DOHH2 (cell line): ENCODE measurements around the gene CDK19.

Experiments
- H3F3A ChIP-seq: fragments of 200-600 bp; sonication (generic), shearing (Covaris generic); 2 replicates; pipeline ENCODE4 v1.6.0; 2016; ENCODE audit warnings: antibody characterized with exemption, mild to moderate bottlenecking; ENCODE audit not compliant: control insufficient read depth, insufficient read depth
- H3K27ac ChIP-seq: fragments of 200-600 bp; sonication (generic); 2 replicates; pipeline ENCODE4 v1.5.1; 2014; ENCODE audit warnings: low read depth, mild to moderate bottlenecking, low read length, moderate library complexity
- H3K27me3 ChIP-seq: fragments of 200-600 bp; sonication (generic); 2 replicates; pipeline ENCODE4 v1.6.1; 2014; ENCODE audit warnings: mild to moderate bottlenecking, low read length, mixed read lengths; ENCODE audit not compliant: control insufficient read depth
- H3K36me3 ChIP-seq: fragments of 200-600 bp; sonication (generic); 2 replicates; pipeline ENCODE4 v1.6.1; 2014; ENCODE audit warnings: mild to moderate bottlenecking, low read length, moderate library complexity, mixed read lengths; ENCODE audit not compliant: control insufficient read depth
- H3K4me1 ChIP-seq: fragments of 200-600 bp; sonication (generic); 2 replicates; pipeline ENCODE4 v1.6.1; 2014; ENCODE audit warnings: mild to moderate bottlenecking, low read length, mixed read lengths; ENCODE audit not compliant: control insufficient read depth
- H3K4me2 ChIP-seq: fragments of 200-600 bp; sonication (generic); 2 replicates; pipeline ENCODE4 v1.6.0; 2014; ENCODE audit warnings: mild to moderate bottlenecking, low read length, moderate library complexity
- H3K4me3 ChIP-seq: fragments of 200-600 bp; sonication (generic); 2 replicates; pipeline ENCODE4 v1.5.1; 2014; ENCODE audit warnings: mild to moderate bottlenecking, low read length, mixed read lengths
- H3K79me2 ChIP-seq: fragments of 200-600 bp; sonication (generic); 2 replicates; pipeline ENCODE4 v1.6.1; 2014; ENCODE audit warnings: mild to moderate bottlenecking, low read length, mixed read lengths; ENCODE audit not compliant: control insufficient read depth
- H3K9me2 ChIP-seq: fragments of 200-600 bp; sonication (generic); replicated peaks from 2 replicates; pipeline ENCODE4 v1.6.1; 2014; ENCODE audit warnings: mild to moderate bottlenecking, low read length, mixed read lengths; ENCODE audit not compliant: control insufficient read depth
- H3K9me3 ChIP-seq: fragments of 200-600 bp; sonication (generic); 2 replicates; pipeline ENCODE4 v1.6.1; 2014; ENCODE audit warnings: antibody characterized with exemption, low read length, mixed read lengths; ENCODE audit not compliant: control insufficient read depth, insufficient read depth
- H4K20me1 ChIP-seq: fragments of 200-600 bp; sonication (generic); 2 replicates; pipeline ENCODE4 v1.6.0; 2014; ENCODE audit warnings: low read depth, mild to moderate bottlenecking, antibody characterized with exemption, low read length, moderate library complexity; ENCODE audit not compliant: control insufficient read depth, insufficient read depth
- EZH2phosphoT487 ChIP-seq: fragments of 200-600 bp; sonication (generic); IDR thresholded peaks from 2 replicates; pipeline ENCODE4 v1.6.1; 2017; ENCODE audit warnings: borderline replicate concordance, mild to moderate bottlenecking, antibody characterized with exemption, low read length, moderate library complexity, mixed read lengths
- TF ChIP-seq, protein P1 (sequence below): fragments of 200-600 bp; sonication (generic); IDR thresholded peaks from one replicate; pipeline ENCODE4 v1.5.1; 2014; ENCODE audit warnings: antibody characterized with exemption, mild to moderate bottlenecking, low read depth, low read length; ENCODE audit not compliant: poor library complexity, severe bottlenecking

CDK19 gene

GRCh38 chr6:110649704-110650103 lies 165.6 kb downstream of the CDK19 start:
- Histone ChIP-seq H3K9me3 (no peaks in the 10 kb centered on the region), H3K27ac (no peak overlapping the region), H3K4me1 (no peaks in the 10 kb centered on the region), H3F3A (no peaks in the 10 kb centered on the region), H3K9me2 (no peaks in the 10 kb centered on the region), H4K20me1 (no peaks in the 10 kb centered on the region), H3K79me2 (no peaks in the 10 kb centered on the region), H3K4me3 (no peak overlapping the region), H3K36me3 (peaks cover 3% of the 10 kb centered on the region; the same call in 1 of the 2 replicates), H3K27me3 (no peaks in the 10 kb centered on the region), H3K4me2 (no peak overlapping the region)
- TF ChIP-seq EZH2phosphoT487 = no peak
- TF ChIP-seq, protein P1, sequence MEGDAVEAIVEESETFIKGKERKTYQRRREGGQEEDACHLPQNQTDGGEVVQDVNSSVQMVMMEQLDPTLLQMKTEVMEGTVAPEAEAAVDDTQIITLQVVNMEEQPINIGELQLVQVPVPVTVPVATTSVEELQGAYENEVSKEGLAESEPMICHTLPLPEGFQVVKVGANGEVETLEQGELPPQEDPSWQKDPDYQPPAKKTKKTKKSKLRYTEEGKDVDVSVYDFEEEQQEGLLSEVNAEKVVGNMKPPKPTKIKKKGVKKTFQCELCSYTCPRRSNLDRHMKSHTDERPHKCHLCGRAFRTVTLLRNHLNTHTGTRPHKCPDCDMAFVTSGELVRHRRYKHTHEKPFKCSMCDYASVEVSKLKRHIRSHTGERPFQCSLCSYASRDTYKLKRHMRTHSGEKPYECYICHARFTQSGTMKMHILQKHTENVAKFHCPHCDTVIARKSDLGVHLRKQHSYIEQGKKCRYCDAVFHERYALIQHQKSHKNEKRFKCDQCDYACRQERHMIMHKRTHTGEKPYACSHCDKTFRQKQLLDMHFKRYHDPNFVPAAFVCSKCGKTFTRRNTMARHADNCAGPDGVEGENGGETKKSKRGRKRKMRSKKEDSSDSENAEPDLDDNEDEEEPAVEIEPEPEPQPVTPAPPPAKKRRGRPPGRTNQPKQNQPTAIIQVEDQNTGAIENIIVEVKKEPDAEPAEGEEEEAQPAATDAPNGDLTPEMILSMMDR = no peak

DNA sequence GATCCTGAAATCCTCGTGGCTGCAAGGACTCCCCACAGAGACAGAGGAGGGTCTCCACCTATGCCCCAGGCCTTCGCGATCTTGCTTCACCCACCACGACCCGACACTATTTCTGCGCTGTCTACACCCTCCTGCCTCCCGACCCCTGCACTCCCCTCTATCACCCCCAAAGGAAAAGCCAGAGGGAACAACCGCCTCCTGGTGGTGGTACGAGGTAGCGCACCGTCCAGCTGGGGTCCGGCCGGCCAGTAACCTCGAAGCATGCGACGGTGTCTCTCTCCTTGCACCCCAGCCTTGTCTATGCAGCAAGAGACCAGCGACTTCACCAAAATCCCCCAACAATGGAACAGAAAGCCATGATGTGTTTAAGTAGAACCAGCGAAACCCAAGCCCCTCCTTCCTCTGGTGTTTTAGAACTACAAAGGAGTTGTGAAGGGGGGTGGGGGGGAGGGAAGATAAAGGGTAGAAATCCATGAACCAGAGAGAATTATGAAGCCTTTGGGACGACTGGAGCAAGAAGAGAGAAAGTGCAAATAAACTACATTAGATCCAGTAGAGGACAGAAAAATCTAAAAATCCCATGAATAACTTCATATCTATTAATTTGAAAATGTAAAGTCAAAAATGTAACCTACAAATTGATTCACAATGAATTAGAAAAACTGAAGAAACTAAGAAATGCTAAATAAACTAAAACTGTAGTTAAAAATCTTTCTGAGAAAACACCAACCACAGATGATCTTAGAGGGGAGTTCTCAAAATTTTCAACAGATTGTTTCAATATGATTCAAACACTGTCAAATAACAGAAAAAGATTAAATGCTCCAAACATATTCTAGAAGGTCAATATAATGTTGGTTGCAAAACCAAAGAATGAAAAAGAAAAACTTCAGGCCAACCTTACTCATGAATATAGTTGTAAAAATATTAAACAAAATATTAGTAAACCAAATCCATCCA lies 168.0 kb downstream of the CDK19 start:
- H3K27ac ChIP-seq = no peak overlapping the region

GRCh38 chr6:110646419-110646698 lies 168.9 kb downstream of the CDK19 start:
- Histone ChIP-seq H3K4me2 (no peak overlapping the region), H3K9me3 (no peaks in the 10 kb centered on the region), H3K4me3 (no peak overlapping the region), H4K20me1 (no peaks in the 10 kb centered on the region), H3K27ac (no peak overlapping the region), H3K79me2 (no peaks in the 10 kb centered on the region), H3F3A (no peaks in the 10 kb centered on the region), H3K27me3 (no peaks in the 10 kb centered on the region), H3K36me3 (peaks cover 3% of the 10 kb centered on the region; the same call in 1 of the 2 replicates), H3K9me2 (no peaks in the 10 kb centered on the region), H3K4me1 (no peaks in the 10 kb centered on the region)
- TF ChIP-seq, protein P1 = no peak
- TF ChIP-seq EZH2phosphoT487 = no peak

More for the DNA sequence above, 168.0 kb downstream of the CDK19 start:
- Histone ChIP-seq H3K4me1 (no peaks in the 10 kb centered on the region), H3F3A (no peaks in the 10 kb centered on the region), H3K36me3 (peaks cover 3% of the 10 kb centered on the region; the same call in 1 of the 2 replicates), H3K4me3 (no peak overlapping the region), H3K4me2 (no peak overlapping the region), H3K27me3 (no peaks in the 10 kb centered on the region), H3K9me2 (no peaks in the 10 kb centered on the region), H4K20me1 (no peaks in the 10 kb centered on the region), H3K9me3 (no peaks in the 10 kb centered on the region), H3K79me2 (no peaks in the 10 kb centered on the region)
- TF ChIP-seq EZH2phosphoT487 = no peak
- TF ChIP-seq, protein P1 = peak; percentile 56
